NK-92 treated with Interleukin-12 subunit alpha and Interleukin-12 subunit beta, amount 100 ng/mL, for 24 hours (cell line): ENCODE results near the gene CIPC.

Experiments used
- DNase-seq: peaks from one replicate; lab custom pipeline; 2025; lab: John Stamatoyannopoulos, UW

The CIPC gene

GRCh38 chr14:77154421-77154820 lies 56.4 kb downstream of the CIPC start:
- DNase-seq = no peak

- no peak for DNase-seq
Observed at GRCh38 chr14:77155083-77155482, 57.0 kb downstream of the CIPC start.

GRCh38 chr14:77157740-77158139 lies 59.7 kb downstream of the CIPC start:
- DNase-seq = no peak

- DNase-seq = no peak
Observed at GRCh38 chr14:77158175-77158881, 60.3 kb downstream of the CIPC start.

GRCh38 chr14:77158882-77159255 lies 60.8 kb downstream of the CIPC start:
- DNase-seq = no peak

GRCh38 chr14:77161011-77161410 lies 63.0 kb downstream of the CIPC start:
- no peak for DNase-seq
